DMS79 treated with DMSO at 0.1 percent for 48 hours (cell line): Measurements from ENCODE around the gene MAGI3.
"Not testable (repeated sequence)": the region's sequence is repeated elsewhere in the genome, so short reads cannot be mapped to it uniquely, and the experiment has no call there.

ENCODE experiments used
- DNase-seq: peaks from one replicate; lab custom pipeline; 2025; lab: John Stamatoyannopoulos, UW

MAGI3 gene

GRCh38 chr1:113692342-113692741 is 302.0 kb downstream of the MAGI3 start:
- no peak for DNase-seq

GRCh38 chr1:113692824-113693431 is 302.6 kb downstream of the MAGI3 start:
- DNase-seq, result no peak

- DNase-seq, result no peak
These were observed 304.6 kb downstream of the MAGI3 start for GRCh38 chr1:113694910-113695309.

- no peak for DNase-seq
These were observed 311.1 kb downstream of the MAGI3 start for GRCh38 chr1:113701429-113701828.

- no peak for DNase-seq
These were observed 324.4 kb downstream of the MAGI3 start for GRCh38 chr1:113714606-113715269.

GRCh38 chr1:113717506-113717905 is 327.2 kb downstream of the MAGI3 start:
- DNase-seq, result not testable (repeated sequence)

- not testable (repeated sequence) for DNase-seq
These were observed 328.3 kb downstream of the MAGI3 start for GRCh38 chr1:113718621-113719020.

GRCh38 chr1:113721010-113721409 is 330.7 kb downstream of the MAGI3 start:
- no peak for DNase-seq

- no peak for DNase-seq
These were observed 342.5 kb downstream of the MAGI3 start for GRCh38 chr1:113732802-113733201.

- DNase-seq, result no peak
These were observed 344.2 kb downstream of the MAGI3 start for GRCh38 chr1:113734357-113735055.
